Measurements from ENCODE around the gene FBXO28.

DNA sequence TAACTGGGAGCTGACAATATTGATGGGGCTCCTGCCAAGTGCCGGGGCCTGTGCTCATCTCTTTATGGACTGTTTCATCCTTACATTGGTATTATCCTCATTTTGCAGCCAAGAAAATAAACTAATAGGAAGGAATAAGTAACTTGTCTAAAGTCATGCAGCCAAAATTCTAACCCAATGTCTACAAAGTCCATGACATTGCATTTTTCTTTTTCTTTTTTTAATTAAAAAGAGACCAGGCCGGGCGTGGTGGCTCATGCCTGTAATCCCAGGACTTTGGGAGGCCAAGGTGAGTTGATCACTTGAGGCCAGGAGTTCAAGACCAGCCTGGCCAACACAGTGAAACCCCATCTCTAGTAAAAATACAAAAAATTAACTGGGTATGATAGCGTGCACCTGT is 87.9 kb downstream of the FBXO28 start:
- TF ChIP-seq, protein P1, sequence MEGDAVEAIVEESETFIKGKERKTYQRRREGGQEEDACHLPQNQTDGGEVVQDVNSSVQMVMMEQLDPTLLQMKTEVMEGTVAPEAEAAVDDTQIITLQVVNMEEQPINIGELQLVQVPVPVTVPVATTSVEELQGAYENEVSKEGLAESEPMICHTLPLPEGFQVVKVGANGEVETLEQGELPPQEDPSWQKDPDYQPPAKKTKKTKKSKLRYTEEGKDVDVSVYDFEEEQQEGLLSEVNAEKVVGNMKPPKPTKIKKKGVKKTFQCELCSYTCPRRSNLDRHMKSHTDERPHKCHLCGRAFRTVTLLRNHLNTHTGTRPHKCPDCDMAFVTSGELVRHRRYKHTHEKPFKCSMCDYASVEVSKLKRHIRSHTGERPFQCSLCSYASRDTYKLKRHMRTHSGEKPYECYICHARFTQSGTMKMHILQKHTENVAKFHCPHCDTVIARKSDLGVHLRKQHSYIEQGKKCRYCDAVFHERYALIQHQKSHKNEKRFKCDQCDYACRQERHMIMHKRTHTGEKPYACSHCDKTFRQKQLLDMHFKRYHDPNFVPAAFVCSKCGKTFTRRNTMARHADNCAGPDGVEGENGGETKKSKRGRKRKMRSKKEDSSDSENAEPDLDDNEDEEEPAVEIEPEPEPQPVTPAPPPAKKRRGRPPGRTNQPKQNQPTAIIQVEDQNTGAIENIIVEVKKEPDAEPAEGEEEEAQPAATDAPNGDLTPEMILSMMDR (conservative IDR thresholded peaks at IDR 0.05; ENCODE audit: low read depth, low read length), result no peak
- TF ChIP-seq EZH2 (IDR thresholded peaks at IDR 0.05; ENCODE audit: borderline replicate concordance, low read depth, low read length, poor library complexity, severe bottlenecking), result no peak
